ENCODE results near the gene BAHD1. TPM values are rescaled to one million over a fixed set of nuclear protein-coding genes. Genes with fewer than 3 reads are reported as not detected.

Gene BAHD1
- total RNA-seq, 1 experiment from 2014 or later: 49.1 TPM

- DNase-seq (ENCODE audit: low spot score): no peak
- no peak for TF ChIP-seq CTCF (IDR thresholded peaks at IDR 0.05)
- no peak for TF ChIP-seq ESRRA (CRISPR knock-in tag; IDR thresholded peaks at IDR 0.05; ENCODE audit: borderline replicate concordance)
- Mint-ChIP-seq H3K4me3 (no peak overlapping the region), H3K36me3 (peaks cover 34% of the 10 kb centered on the region), H3K27me3 (ENCODE audit: low read depth) (0 out of 2 replicates have a peak, but pooled peaks cover 6% of the 10 kb centered on the region), H3K9me3 (no peaks in the 10 kb centered on the region), H3K27ac (no peak overlapping the region), H3K4me1 (peaks cover 15% of the 10 kb centered on the region)
- POLR2A ChIA-PET: no interaction called here
- no peak for ATAC-seq
- CTCF ChIA-PET: no interaction called here
Measured at GRCh38 chr15:40467261-40467615, 26.5 kb downstream of the BAHD1 start.

- Mint-ChIP-seq H3K27ac (no peak overlapping the region), H3K4me3 (no peak overlapping the region), H3K36me3 (peaks cover 24% of the 10 kb centered on the region), H3K4me1 (peaks cover 15% of the 10 kb centered on the region), H3K27me3 (ENCODE audit: low read depth) (0 out of 2 replicates have a peak, but pooled peaks cover 6% of the 10 kb centered on the region), H3K9me3 (no peaks in the 10 kb centered on the region)
- ChIA-PET POLR2A (interaction anchor here (2.4 kb wide), 1 partner anchor 29 kb away, joined by 8 read pairs; no protein-coding TSS in a partner anchor), CTCF (interaction anchor here (0.7 to 1.1 kb wide), 4 partner anchors 9 to 117 kb away, joined by 3 read pairs; partner anchors contain the start of gene BAHD1)
- ATAC-seq (no peak), DNase-seq (ENCODE audit: low spot score) (no peak)
- TF ChIP-seq USF2 (CRISPR knock-in tag; IDR thresholded peaks at IDR 0.05): no peak
- no peak for TF ChIP-seq CREM (CRISPR knock-in tag; IDR thresholded peaks at IDR 0.05)
- no peak for TF ChIP-seq STAT6 (CRISPR knock-in tag; conservative IDR thresholded peaks at IDR 0.05; ENCODE audit: low read depth)
- no peak for TF ChIP-seq TEAD1 (CRISPR knock-in tag; IDR thresholded peaks at IDR 0.05)
- no peak for TF ChIP-seq KAT7 (CRISPR knock-in tag; IDR thresholded peaks at IDR 0.05; ENCODE audit: borderline replicate concordance)
- no peak for TF ChIP-seq PREB (CRISPR knock-in tag; IDR thresholded peaks at IDR 0.05; ENCODE audit: borderline replicate concordance)
- TF ChIP-seq HMGXB4 (CRISPR knock-in tag; IDR thresholded peaks at IDR 0.05): no peak
- no peak for TF ChIP-seq ATF2 (CRISPR knock-in tag; IDR thresholded peaks at IDR 0.05; ENCODE audit: borderline replicate concordance, low read depth)
- TF ChIP-seq ZNF532 (CRISPR knock-in tag; IDR thresholded peaks at IDR 0.05; ENCODE audit: borderline replicate concordance): no peak
- TF ChIP-seq E2F5 (CRISPR knock-in tag; IDR thresholded peaks at IDR 0.05): no peak
- no peak for TF ChIP-seq ESRRA (CRISPR knock-in tag; IDR thresholded peaks at IDR 0.05; ENCODE audit: borderline replicate concordance)
- TF ChIP-seq ELF4 (CRISPR knock-in tag; IDR thresholded peaks at IDR 0.05; ENCODE audit: low read depth): no peak
- no peak for TF ChIP-seq AR (CRISPR knock-in tag; IDR thresholded peaks at IDR 0.05)
Measured at GRCh38 chr15:40468898-40469331, 28.2 kb downstream of the BAHD1 start.

All from WTC11 (cell line).